BE2C (cell line): Measurements from ENCODE around the gene ZNF462.

Source experiments
- DNase-seq: peaks from one replicate; pipeline ENCODE4 v3.0.0-alpha.2; 2020
- H3K27me3 ChIP-seq: fragments of 250-450 bp; sonication (Bioruptor Pico); 2 replicates; pipeline ENCODE4 v1.5.1; 2020; ENCODE audit warnings: mild to moderate bottlenecking
- H3K36me3 ChIP-seq: fragments of 250-450 bp; sonication (Bioruptor Pico); 2 replicates; pipeline ENCODE4 v1.5.1; 2020; ENCODE audit warnings: mild to moderate bottlenecking
- H3K4me1 ChIP-seq: fragments of 250-450 bp; sonication (Bioruptor Pico); 2 replicates; pipeline ENCODE4 v1.5.1; 2020
- H3K4me3 ChIP-seq: 2 replicates; pipeline ENCODE4 v1.5.1; 2011; ENCODE audit warnings: low read depth, low read length
- H3K9me3 ChIP-seq: fragments of 250-450 bp; sonication (Bioruptor Pico); 2 replicates; pipeline ENCODE4 v1.5.1; 2020
- CTCF ChIP-seq: IDR thresholded peaks from 2 replicates; pipeline ENCODE4 v1.5.1; 2012; ENCODE audit warnings: mild to moderate bottlenecking, low read depth, low read length

The ZNF462 gene

GRCh38 chr9:106877345-106877744 lies 14.4 kb downstream of the ZNF462 start:
- H3K27me3 ChIP-seq: no peaks in the 10 kb centered on the region
- no peaks in the 10 kb centered on the region for H3K9me3 ChIP-seq
- DNase-seq: no peak
- H3K4me1 ChIP-seq: peaks cover 22% of the 10 kb centered on the region
- TF ChIP-seq CTCF: no peak
- peaks cover 3% of the 10 kb centered on the region for H3K36me3 ChIP-seq
- H3K4me3 ChIP-seq: no peak overlapping the region

- Histone ChIP-seq H3K9me3 (no peaks in the 10 kb centered on the region), H3K27me3 (no peaks in the 10 kb centered on the region), H3K4me1 (peaks cover 20% of the 10 kb centered on the region), H3K4me3 (peak overlapping the region; percentile 8), H3K36me3 (peaks cover 3% of the 10 kb centered on the region)
- no peak for TF ChIP-seq CTCF
- peak; percentile 44 for DNase-seq
Observed at GRCh38 chr9:106878081-106878837, 15.3 kb downstream of the ZNF462 start.

GRCh38 chr9:106878934-106879333 lies 16.0 kb downstream of the ZNF462 start:
- H3K4me1 ChIP-seq: peaks cover 20% of the 10 kb centered on the region

GRCh38 chr9:106879439-106879882 lies 16.5 kb downstream of the ZNF462 start:
- TF ChIP-seq CTCF: no peak
- DNase-seq: no peak
- peaks cover 20% of the 10 kb centered on the region for H3K4me1 ChIP-seq
- H3K27me3 ChIP-seq: no peaks in the 10 kb centered on the region
- H3K9me3 ChIP-seq: no peaks in the 10 kb centered on the region
- no peak overlapping the region for H3K4me3 ChIP-seq
- peaks cover 3% of the 10 kb centered on the region for H3K36me3 ChIP-seq

More at GRCh38 chr9:106878934-106879333, 16.0 kb downstream of the ZNF462 start:
- Histone ChIP-seq H3K9me3 (no peaks in the 10 kb centered on the region), H3K27me3 (no peaks in the 10 kb centered on the region), H3K36me3 (peaks cover 3% of the 10 kb centered on the region), H3K4me3 (no peak overlapping the region)
- no peak for TF ChIP-seq CTCF
- peak; percentile 87 for DNase-seq

- TF ChIP-seq CTCF: no peak
Observed at GRCh38 chr9:106880081-106880480, 17.1 kb downstream of the ZNF462 start.

GRCh38 chr9:106880863-106881262 lies 17.9 kb downstream of the ZNF462 start:
- Histone ChIP-seq H3K36me3 (peaks cover 3% of the 10 kb centered on the region), H3K4me1 (peaks cover 20% of the 10 kb centered on the region), H3K27me3 (no peaks in the 10 kb centered on the region), H3K9me3 (no peaks in the 10 kb centered on the region), H3K4me3 (no peak overlapping the region)
- DNase-seq: no peak
- TF ChIP-seq CTCF: no peak

More at GRCh38 chr9:106880081-106880480, 17.1 kb downstream of the ZNF462 start:
- H3K9me3 ChIP-seq: no peaks in the 10 kb centered on the region
- H3K36me3 ChIP-seq: peaks cover 3% of the 10 kb centered on the region
- no peak for DNase-seq
- H3K4me1 ChIP-seq: peaks cover 20% of the 10 kb centered on the region
- H3K27me3 ChIP-seq: no peaks in the 10 kb centered on the region
- no peak overlapping the region for H3K4me3 ChIP-seq
